H9 (cell line): ENCODE data around the gene MT1F. TPM values are rescaled to one million over a fixed set of nuclear protein-coding genes. Genes with fewer than 3 reads are reported as not detected.

Source experiments
- DNase-seq: peaks from one replicate; pipeline ENCODE4 v3.0.0-alpha.2; 2017
- H2AFZ ChIP-seq: one replicate; pipeline ENCODE4 v1.6.1; 2013; ENCODE audit warnings: mild to moderate bottlenecking, low read length, control low read depth, moderate library complexity
- H2AK5ac ChIP-seq: 2 replicates; pipeline ENCODE4 v1.6.1; 2013; ENCODE audit warnings: low read length, control low read depth, mixed read lengths; ENCODE audit not compliant: insufficient read length
- H2BK120ac ChIP-seq: one replicate; pipeline ENCODE4 v1.6.1; 2013; ENCODE audit warnings: low read depth, mild to moderate bottlenecking, low read length, control low read depth, inconsistent platforms; ENCODE audit not compliant: poor library complexity, severe bottlenecking
- H2BK12ac ChIP-seq: 2 replicates; pipeline ENCODE4 v1.6.1; 2013; ENCODE audit warnings: low read length, control low read depth, mixed read lengths, low read depth; ENCODE audit not compliant: insufficient read length
- H2BK15ac ChIP-seq: 2 replicates; pipeline ENCODE4 v1.6.1; 2013; ENCODE audit warnings: low read depth, low read length, control low read depth
- H2BK20ac ChIP-seq: one replicate; pipeline ENCODE4 v1.6.1; 2013; ENCODE audit warnings: low read depth, mild to moderate bottlenecking, low read length, control low read depth, inconsistent platforms; ENCODE audit not compliant: poor library complexity, severe bottlenecking
- H2BK5ac ChIP-seq: 2 replicates; pipeline ENCODE4 v1.6.1; 2013; ENCODE audit warnings: low read length, control low read depth, mixed read lengths; ENCODE audit not compliant: insufficient read length
- H3K14ac ChIP-seq: 2 replicates; pipeline ENCODE4 v1.6.1; 2013; ENCODE audit warnings: low read length, control low read depth; ENCODE audit not compliant: insufficient read depth
- H3K18ac ChIP-seq: 2 replicates; pipeline ENCODE4 v1.6.1; 2013; ENCODE audit warnings: low read depth, mild to moderate bottlenecking, mixed read lengths, low read length, control low read depth; ENCODE audit not compliant: insufficient read length
- H3K23ac ChIP-seq: 2 replicates; pipeline ENCODE4 v1.6.1; 2013; ENCODE audit warnings: low read length, control low read depth, mixed read lengths, low read depth; ENCODE audit not compliant: insufficient read length
- H3K23me2 ChIP-seq: 2 replicates; pipeline ENCODE4 v1.6.1; 2013; ENCODE audit warnings: low read depth, mild to moderate bottlenecking, mixed read lengths, low read length, control low read depth; ENCODE audit not compliant: insufficient read length, poor library complexity, severe bottlenecking
- H3K27ac ChIP-seq: 2 replicates; pipeline ENCODE4 v1.5.1; 2013; ENCODE audit warnings: low read length, control low read depth, mixed read lengths, low read depth; ENCODE audit not compliant: insufficient read length
- H3K27me3 ChIP-seq: 2 replicates; pipeline ENCODE4 v1.6.1; 2013; ENCODE audit warnings: low read length, control low read depth, inconsistent platforms; ENCODE audit not compliant: insufficient read depth
- H3K4ac ChIP-seq: 2 replicates; pipeline ENCODE4 v1.6.1; 2013; ENCODE audit warnings: low read depth, mild to moderate bottlenecking, control low read depth, inconsistent platforms, low read length, moderate library complexity
- H3K4me1 ChIP-seq: 2 replicates; pipeline ENCODE4 v1.6.1; 2013; ENCODE audit warnings: low read length, control low read depth, inconsistent platforms; ENCODE audit not compliant: insufficient read depth
- H3K4me2 ChIP-seq: 2 replicates; pipeline ENCODE4 v1.6.1; 2013; ENCODE audit warnings: low read length, control low read depth, mixed read lengths; ENCODE audit not compliant: insufficient read length, insufficient read depth
- H3K56ac ChIP-seq: 2 replicates; pipeline ENCODE4 v1.6.1; 2013; ENCODE audit warnings: low read depth, mild to moderate bottlenecking, mixed read lengths, low read length, control low read depth; ENCODE audit not compliant: insufficient read length
- H3K79me1 ChIP-seq: 2 replicates; pipeline ENCODE4 v1.6.1; 2013; ENCODE audit warnings: low read depth, mild to moderate bottlenecking, moderate library complexity, low read length, control low read depth, inconsistent platforms; ENCODE audit not compliant: insufficient read depth, poor library complexity, severe bottlenecking
- H3K79me2 ChIP-seq: 2 replicates; pipeline ENCODE4 v1.6.1; 2013; ENCODE audit warnings: low read length, control low read depth, inconsistent platforms; ENCODE audit not compliant: insufficient read depth
- H3K9ac ChIP-seq: 2 replicates; pipeline ENCODE4 v1.6.1; 2013; ENCODE audit warnings: low read length, control low read depth, mixed read lengths; ENCODE audit not compliant: insufficient read length; ENCODE audit errors: extremely low read depth
- H3K9me3 ChIP-seq: one replicate; pipeline ENCODE4 v1.6.1; 2013; ENCODE audit warnings: low read depth, low read length, inconsistent platforms; ENCODE audit not compliant: control insufficient read depth
- H3T11ph ChIP-seq: one replicate; pipeline ENCODE4 v1.6.1; 2013; ENCODE audit warnings: mild to moderate bottlenecking, low read length, control low read depth, inconsistent platforms
- H4K20me1 ChIP-seq: one replicate; pipeline ENCODE4 v1.6.1; 2013; ENCODE audit not compliant: control insufficient read depth, insufficient read length, insufficient read depth
- H4K5ac ChIP-seq: 2 replicates; pipeline ENCODE4 v1.6.1; 2013; ENCODE audit warnings: low read depth, mild to moderate bottlenecking, mixed read lengths, low read length, control low read depth; ENCODE audit not compliant: insufficient read length
- H4K8ac ChIP-seq: replicated peaks from 2 replicates; pipeline ENCODE4 v1.6.1; 2013; ENCODE audit warnings: low read length, control low read depth, mixed read lengths, low read depth; ENCODE audit not compliant: insufficient read length
- H4K91ac ChIP-seq: 2 replicates; pipeline ENCODE4 v1.6.1; 2013; ENCODE audit warnings: low read depth, mild to moderate bottlenecking, moderate library complexity, mixed read lengths, low read length, control low read depth; ENCODE audit not compliant: insufficient read length
- H3K27ac Mint-ChIP-seq, 3 experiments: 2 replicates in 2 of 3; 3 replicates in 1 of 3; pipeline ENCODE4 v1.8.0; 2020 to 2021; ENCODE audit warnings: mixed read lengths in 3 of 3, mild to moderate bottlenecking in 1 of 3, moderate library complexity in 1 of 3
- H3K27me3 Mint-ChIP-seq: 2 replicates; pipeline ENCODE4 v1.8.0; 2021; ENCODE audit warnings: low read depth, mild to moderate bottlenecking, moderate library complexity, mixed read lengths
- H3K36me3 Mint-ChIP-seq, 3 experiments: 2 replicates in 2 of 3; 3 replicates in 1 of 3; pipeline ENCODE4 v1.8.0; 2020 to 2021; ENCODE audit warnings: low read depth in 3 of 3, mixed read lengths in 3 of 3; ENCODE audit not compliant: insufficient read depth in 1 of 3
- H3K4me1 Mint-ChIP-seq, 2 experiments: 2 replicates each; pipeline ENCODE4 v1.8.0; 2020; ENCODE audit warnings: mixed read lengths in 2 of 2
- H3K4me3 Mint-ChIP-seq, 2 experiments: 2 replicates in 1 of 2; 3 replicates in 1 of 2; pipeline ENCODE4 v1.8.0; 2020 to 2021; ENCODE audit warnings: mild to moderate bottlenecking in 2 of 2, mixed read lengths in 2 of 2, moderate library complexity in 1 of 2
- H3K9me3 Mint-ChIP-seq, 2 experiments: 2 replicates in 1 of 2; 3 replicates in 1 of 2; pipeline ENCODE4 v1.8.0; 2020; ENCODE audit warnings: mild to moderate bottlenecking in 2 of 2, mixed read lengths in 2 of 2, moderate library complexity in 1 of 2
- WGBS: extraction: QIAGEN DNeasy Blood & Tissue Kit; methylation state at CpG from one replicate; pipeline ENCODE4 v1.1.7; 2013; ENCODE audit warnings: missing lambda C conversion rate, low lambda C conversion rate, mixed read lengths; ENCODE audit not compliant: insufficient read length; ENCODE audit errors: extremely low coverage; 5-methylcytosine and 5-hydroxymethylcytosine counted together
- total RNA-seq: library from RNA; stranded (reverse); gene quantifications from 2 replicates; pipeline ENCODE4 v1.2.1, GENCODE V29; 2021
- TF ChIP-seq, protein P1 (sequence below): fragments of 200-600 bp; sonication (generic); conservative IDR thresholded peaks from 3 replicates; pipeline ENCODE4 v1.8.0; 2021; ENCODE audit warnings: antibody characterized with exemption, mild to moderate bottlenecking

MT1F gene
- total RNA-seq, 1 experiment from 2014 or later = 26.1 TPM

DNA sequence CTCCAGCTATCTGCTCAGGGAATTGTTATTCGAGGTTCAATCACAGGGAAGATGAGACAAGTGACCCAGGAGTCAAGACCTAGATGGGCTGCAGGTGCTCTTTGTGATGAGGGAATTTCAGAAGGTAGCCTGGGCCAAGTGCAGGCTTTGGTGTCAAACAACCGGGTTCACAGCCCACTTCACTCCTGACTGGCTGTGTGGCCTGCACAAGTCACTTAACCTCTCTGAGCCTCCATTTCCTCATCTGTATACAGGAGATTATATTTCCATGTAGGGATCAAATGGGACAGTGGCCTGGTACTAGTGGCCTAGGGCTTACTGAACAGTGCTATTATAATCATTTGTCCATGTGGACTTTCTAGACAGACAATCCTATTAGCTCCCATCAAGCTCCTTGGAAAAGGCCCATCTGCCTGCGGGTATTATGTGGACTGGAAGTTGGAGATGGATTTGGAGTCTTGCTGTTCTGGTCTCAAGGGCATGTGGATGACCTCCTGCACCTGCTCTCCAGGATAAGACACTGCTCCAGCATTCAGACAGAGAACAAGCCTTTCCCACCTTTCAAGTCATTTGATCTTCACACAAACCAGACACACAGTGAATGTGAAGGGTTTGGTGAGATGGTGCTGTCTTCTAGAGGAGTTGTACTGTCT lies 21.4 kb downstream of the MT1F start:
- no CpG with 5 or more reads among the region's 3 CpGs for WGBS
- Histone ChIP-seq H2BK5ac (no peak overlapping the region), H3K56ac (no peak overlapping the region), H2AK5ac (no peak overlapping the region), H3K27me3 (no peaks in the 10 kb centered on the region; the same call in 1 of the 2 replicates), H2BK12ac (no peak overlapping the region), H3K27ac (no peak overlapping the region), H3T11ph (no peak overlapping the region), H3K4me1 (0 out of 2 replicates have a peak, but pooled peaks cover 2% of the 10 kb centered on the region), H3K9ac (no peak overlapping the region), H3K4ac (no peak overlapping the region), H3K9me3 (no peaks in the 10 kb centered on the region), H4K8ac (no peak overlapping the region), H4K5ac (no peak overlapping the region), H2BK15ac (no peak overlapping the region), H3K18ac (no peak overlapping the region), H4K20me1 (no peaks in the 10 kb centered on the region), H2BK20ac (no peak overlapping the region), H3K4me2 (no peak overlapping the region), H2BK120ac (no peak overlapping the region), H3K79me2 (no peaks in the 10 kb centered on the region), H3K23ac (no peak overlapping the region), H2AFZ (no peak overlapping the region), H4K91ac (no peak overlapping the region), H3K14ac (no peak overlapping the region), H3K23me2 (peaks cover 15% of the 10 kb centered on the region), H3K79me1 (no peaks in the 10 kb centered on the region)
- Mint-ChIP-seq H3K4me1 (peaks cover 43 to 47% of the 10 kb centered on the region in 2 experiments), H3K36me3 (peaks cover 3 to 6% (median 3%) of the 10 kb centered on the region in 3 experiments; a peak in 4 of 7 replicates), H3K4me3 (no peak overlapping the region), H3K9me3 (no peaks in the 10 kb centered on the region; a peak in 1 of 5 replicates), H3K27ac (no peak overlapping the region), H3K27me3 (peaks cover 54% of the 10 kb centered on the region)
- DNase-seq = no peak
- TF ChIP-seq, protein P1, sequence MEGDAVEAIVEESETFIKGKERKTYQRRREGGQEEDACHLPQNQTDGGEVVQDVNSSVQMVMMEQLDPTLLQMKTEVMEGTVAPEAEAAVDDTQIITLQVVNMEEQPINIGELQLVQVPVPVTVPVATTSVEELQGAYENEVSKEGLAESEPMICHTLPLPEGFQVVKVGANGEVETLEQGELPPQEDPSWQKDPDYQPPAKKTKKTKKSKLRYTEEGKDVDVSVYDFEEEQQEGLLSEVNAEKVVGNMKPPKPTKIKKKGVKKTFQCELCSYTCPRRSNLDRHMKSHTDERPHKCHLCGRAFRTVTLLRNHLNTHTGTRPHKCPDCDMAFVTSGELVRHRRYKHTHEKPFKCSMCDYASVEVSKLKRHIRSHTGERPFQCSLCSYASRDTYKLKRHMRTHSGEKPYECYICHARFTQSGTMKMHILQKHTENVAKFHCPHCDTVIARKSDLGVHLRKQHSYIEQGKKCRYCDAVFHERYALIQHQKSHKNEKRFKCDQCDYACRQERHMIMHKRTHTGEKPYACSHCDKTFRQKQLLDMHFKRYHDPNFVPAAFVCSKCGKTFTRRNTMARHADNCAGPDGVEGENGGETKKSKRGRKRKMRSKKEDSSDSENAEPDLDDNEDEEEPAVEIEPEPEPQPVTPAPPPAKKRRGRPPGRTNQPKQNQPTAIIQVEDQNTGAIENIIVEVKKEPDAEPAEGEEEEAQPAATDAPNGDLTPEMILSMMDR = no peak
